ENCODE results near the gene TJP2.

Gene TJP2

GRCh38 chr9:69204849-69205248 is 30.8 kb downstream of the TJP2 start:
- no peak overlapping the region for H3K4me3 ChIP-seq (ENCODE audit: low read depth, low read length)
- DNase-seq (ENCODE audit: low read depth): no peak

GRCh38 chr9:69206047-69206446 is 32.0 kb downstream of the TJP2 start:
- TF ChIP-seq, protein P1, sequence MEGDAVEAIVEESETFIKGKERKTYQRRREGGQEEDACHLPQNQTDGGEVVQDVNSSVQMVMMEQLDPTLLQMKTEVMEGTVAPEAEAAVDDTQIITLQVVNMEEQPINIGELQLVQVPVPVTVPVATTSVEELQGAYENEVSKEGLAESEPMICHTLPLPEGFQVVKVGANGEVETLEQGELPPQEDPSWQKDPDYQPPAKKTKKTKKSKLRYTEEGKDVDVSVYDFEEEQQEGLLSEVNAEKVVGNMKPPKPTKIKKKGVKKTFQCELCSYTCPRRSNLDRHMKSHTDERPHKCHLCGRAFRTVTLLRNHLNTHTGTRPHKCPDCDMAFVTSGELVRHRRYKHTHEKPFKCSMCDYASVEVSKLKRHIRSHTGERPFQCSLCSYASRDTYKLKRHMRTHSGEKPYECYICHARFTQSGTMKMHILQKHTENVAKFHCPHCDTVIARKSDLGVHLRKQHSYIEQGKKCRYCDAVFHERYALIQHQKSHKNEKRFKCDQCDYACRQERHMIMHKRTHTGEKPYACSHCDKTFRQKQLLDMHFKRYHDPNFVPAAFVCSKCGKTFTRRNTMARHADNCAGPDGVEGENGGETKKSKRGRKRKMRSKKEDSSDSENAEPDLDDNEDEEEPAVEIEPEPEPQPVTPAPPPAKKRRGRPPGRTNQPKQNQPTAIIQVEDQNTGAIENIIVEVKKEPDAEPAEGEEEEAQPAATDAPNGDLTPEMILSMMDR (IDR thresholded peaks at IDR 0.05; ENCODE audit: insufficient read depth, low read depth, low read length, missing control alignments): no peak
- H3K4me3 ChIP-seq (ENCODE audit: low read depth, low read length): no peak overlapping the region
- no peak for DNase-seq (ENCODE audit: low read depth)

More at GRCh38 chr9:69204849-69205248, 30.8 kb downstream of the TJP2 start:
- TF ChIP-seq, protein P1 (IDR thresholded peaks at IDR 0.05; ENCODE audit: insufficient read depth, low read depth, low read length, missing control alignments): no peak

DNA sequence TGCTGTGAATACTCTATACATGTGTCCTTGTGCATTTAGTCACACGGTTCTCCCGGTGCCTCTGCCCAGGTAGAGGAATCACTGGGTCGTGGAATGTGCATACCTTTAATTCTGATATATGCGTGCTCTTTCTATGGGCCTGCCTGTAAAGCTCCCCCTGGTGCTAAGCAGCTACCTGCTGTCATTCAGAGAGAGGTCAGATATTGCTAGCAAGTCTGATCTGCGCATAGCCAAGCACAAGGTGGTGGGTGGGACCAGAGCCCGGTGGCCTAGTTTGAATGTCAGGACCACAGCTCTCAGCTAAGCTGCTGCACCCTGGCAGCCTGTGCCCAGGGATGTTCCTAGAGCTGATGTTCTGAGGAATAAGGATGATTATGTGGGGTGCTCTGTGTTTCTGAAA is 33.4 kb downstream of the TJP2 start:
- H3K4me3 ChIP-seq (ENCODE audit: low read depth, low read length): no peak overlapping the region
- TF ChIP-seq, protein P1 (IDR thresholded peaks at IDR 0.05; ENCODE audit: insufficient read depth, low read depth, low read length, missing control alignments): peak; percentile 4
- DNase-seq (ENCODE audit: low read depth): peak; percentile 30

GRCh38 chr9:69211424-69212036 is 37.5 kb downstream of the TJP2 start:
- TF ChIP-seq, protein P1 (IDR thresholded peaks at IDR 0.05; ENCODE audit: insufficient read depth, low read depth, low read length, missing control alignments): no peak
- no peak for DNase-seq (ENCODE audit: low read depth)
- H3K4me3 ChIP-seq (ENCODE audit: low read depth, low read length): no peak overlapping the region

- TF ChIP-seq, protein P1 (IDR thresholded peaks at IDR 0.05; ENCODE audit: insufficient read depth, low read depth, low read length, missing control alignments): no peak
- no peak for DNase-seq (ENCODE audit: low read depth)
- H3K4me3 ChIP-seq (ENCODE audit: low read depth, low read length): no peak overlapping the region
Observed at GRCh38 chr9:69213647-69214046, 39.6 kb downstream of the TJP2 start.

GRCh38 chr9:69214939-69215338 is 40.9 kb downstream of the TJP2 start:
- H3K4me3 ChIP-seq (ENCODE audit: low read depth, low read length): no peak overlapping the region
- no peak for DNase-seq (ENCODE audit: low read depth)
- TF ChIP-seq, protein P1 (IDR thresholded peaks at IDR 0.05; ENCODE audit: insufficient read depth, low read depth, low read length, missing control alignments): no peak
